Fibroblast of skin of right quadriceps (primary cell): Measurements from ENCODE around the gene PFDN1.

Source experiments
- DNase-seq: peaks from one replicate; pipeline ENCODE4 v3.0.0-alpha.2; 2013

Gene PFDN1

DNA sequence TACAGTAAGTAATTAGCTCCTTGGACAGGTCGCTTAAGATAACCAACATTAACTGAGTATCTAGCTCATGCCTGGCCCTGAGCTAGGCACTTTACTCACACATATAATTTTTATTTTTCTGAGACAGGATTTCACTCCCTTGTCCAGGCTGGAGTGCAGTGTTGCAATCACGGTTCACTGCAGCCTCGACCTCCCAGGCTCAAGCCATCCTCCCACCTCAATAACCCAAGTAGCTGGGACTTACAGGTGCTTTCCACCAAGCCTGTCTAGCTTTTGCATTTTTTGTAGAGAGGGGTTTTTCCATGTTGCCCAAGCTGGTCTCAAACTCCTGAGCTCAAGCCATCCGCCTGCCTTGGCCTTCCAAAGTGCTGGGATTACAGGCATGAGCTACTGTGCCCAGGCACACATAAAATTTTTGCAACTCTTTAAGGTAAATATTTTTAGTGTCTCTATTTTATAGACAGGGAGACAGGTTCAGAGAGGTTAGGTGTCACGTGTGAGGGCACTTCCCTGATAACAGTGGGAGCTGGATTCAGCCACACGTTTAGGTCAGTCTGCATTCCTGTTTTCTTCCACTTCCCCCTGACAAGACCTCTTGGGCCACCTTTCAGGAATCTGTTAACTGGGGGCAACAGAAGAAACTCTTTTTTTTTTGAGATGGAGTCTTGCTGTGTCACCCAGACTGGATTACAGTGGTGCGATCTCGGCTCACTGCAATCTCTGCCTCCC, 25.3 kb upstream of the PFDN1 start:
- DNase-seq, result no peak

DNA sequence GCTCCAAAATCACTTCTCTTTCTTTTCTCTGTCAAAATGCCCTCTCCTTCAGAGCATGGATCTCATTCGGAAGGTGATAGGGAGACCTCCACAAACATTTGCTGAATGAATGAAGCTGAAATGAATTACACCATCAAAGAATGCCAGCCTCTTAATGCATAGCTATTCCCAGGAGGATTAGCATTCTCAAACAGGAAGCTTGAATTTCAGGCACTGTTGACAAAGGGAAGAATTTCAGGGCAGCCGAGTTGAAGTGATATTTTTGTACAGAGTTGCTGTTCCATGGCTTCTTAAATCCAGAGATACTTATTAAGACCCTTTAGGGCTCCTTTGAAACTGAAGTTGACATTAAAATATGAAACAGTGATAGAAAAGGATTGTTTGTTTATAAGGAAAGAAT, 24.7 kb upstream of the PFDN1 start:
- peak; percentile 76 for DNase-seq

DNA sequence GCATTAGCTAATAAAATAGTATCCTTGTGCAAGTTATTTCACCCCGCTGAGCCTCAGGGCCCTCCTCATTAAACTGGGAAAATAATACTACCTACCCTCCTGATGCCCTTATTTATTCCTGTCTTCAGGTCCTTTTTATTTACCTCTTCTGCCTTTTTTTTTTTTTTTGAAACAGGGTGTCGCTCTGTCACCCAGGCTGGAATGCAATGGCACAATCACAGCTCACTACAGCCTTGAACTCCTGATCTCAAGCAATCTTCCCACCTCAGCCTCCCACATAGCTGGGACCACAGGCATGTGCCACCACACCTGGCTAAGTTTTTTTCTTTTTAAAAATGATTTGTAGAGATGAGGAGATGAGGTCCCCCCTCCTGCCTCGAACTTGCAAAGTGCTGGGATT, 22.6 kb upstream of the PFDN1 start:
- DNase-seq, result no peak

DNA sequence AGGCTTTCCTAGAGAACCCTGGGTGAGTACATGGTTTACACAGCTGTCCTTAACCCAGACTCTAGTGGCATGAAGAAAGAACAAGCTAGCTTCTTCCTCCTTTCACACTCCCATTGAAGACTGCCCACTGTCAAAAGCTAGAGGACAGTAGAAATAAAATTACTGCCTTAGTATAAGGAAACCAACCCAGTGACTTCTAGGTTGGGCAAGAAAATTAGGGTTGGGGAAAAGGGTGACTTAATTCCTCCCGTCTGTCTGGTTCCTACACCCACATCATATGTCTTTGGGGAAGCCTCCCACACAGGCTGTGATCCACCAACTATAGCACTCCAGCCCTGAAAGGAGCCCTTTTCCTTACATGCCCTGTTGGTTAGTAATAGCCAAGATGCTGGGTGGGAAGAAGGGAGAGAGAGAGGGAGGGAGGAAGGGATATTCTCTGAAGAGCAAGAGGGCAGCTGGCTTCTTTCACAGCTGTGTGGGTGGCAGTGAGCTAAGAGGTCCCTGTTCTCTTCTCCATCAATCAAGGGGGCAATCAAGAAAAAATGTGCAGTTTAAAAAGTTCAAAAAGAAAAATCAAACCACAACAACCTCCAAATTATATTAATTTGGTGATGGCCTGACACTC, 21.8 kb upstream of the PFDN1 start:
- DNase-seq, result peak; percentile 80

DNA sequence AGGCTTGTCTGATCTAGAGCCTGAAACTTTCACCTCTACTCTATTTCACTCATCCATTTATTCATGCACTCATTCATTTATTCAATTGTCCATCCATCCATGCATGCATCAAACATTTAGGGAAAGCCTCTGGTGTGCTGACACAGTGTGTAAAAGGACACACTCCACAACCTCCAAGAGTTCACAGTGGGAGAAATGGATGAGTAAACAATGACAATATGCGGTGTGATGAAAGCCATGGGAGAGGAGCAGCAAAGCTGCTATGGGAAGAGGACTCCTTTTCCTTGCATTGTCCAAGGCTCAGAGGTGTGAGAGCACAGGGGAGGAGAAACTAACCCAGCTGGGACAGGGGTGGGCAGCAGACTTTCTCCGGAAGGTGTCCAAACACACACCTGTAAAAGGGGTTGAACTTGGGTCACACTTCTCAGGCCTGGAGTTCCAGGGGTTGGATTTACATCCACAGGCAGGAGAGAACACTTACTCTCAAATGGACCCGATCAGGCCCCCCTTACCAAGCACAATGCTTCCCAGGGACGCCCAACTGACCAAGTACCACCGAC, 21.2 kb upstream of the PFDN1 start:
- DNase-seq, result peak; percentile 31

DNA sequence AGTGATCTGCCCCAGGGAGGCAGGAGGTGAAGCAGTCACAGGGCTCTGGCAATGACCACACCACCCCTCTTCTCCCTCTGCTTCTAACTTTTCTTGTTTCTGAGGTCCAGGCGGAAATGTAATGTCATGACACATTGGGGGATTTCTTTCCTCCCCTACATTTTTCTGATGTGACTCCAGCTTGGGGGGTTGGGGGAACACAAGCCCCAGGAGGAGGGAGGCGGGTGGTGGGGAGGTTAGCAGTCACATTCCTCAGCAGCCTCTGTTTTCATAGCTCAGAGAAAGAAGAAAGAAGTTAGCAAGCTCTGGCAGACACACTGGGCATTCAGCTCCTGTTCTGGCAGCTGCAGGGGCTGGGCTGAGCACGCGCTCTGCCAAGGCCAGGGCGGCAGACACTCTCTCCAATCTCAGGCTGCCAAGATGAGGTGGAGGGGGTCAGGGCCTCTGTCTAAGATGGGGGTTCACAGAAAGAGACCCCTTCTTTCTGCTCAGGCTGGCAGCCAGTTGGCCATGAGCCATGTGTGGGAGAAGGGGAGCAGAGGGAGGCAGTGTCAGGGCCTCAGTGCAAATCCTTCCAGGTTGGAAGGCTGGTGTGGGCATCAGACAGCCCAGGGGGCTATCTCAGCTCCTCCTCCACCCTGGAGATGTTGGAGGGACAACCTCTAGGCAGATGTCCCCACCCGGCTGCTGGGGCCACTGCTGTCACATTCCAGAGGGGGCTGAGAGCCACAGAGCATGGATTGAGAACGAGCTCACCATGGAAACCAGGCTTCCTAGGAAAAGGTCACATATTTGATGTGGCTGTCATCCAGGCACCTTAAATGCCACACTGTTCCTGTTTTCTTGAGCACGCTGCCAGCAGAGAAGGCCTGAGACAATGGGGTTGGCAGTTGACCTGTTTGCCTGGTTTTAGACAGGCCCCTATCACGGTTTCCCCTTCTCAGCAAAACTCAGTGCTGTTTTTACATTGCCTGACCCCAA, 20.1 kb upstream of the PFDN1 start:
- peak; percentile 97 for DNase-seq

DNA sequence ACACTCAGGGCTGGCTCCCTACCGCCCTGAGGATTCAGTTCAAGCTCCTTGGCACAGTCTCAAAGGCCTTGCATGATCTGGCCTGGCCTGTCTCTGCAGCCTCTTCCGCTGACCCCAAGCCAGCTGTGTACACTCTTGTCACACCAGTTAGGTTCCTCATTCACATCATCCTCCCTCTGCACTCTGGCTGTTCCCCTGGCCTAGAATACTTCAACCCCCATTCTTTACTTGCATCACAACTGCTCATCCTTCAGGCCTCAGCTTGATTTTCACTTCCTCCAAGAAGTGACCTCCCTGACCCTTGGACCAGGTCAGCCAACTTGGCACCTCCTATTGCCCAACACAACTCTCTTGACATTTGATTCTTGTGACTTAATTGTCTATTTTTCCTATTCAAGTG, 18.9 kb upstream of the PFDN1 start:
- no peak for DNase-seq

DNA sequence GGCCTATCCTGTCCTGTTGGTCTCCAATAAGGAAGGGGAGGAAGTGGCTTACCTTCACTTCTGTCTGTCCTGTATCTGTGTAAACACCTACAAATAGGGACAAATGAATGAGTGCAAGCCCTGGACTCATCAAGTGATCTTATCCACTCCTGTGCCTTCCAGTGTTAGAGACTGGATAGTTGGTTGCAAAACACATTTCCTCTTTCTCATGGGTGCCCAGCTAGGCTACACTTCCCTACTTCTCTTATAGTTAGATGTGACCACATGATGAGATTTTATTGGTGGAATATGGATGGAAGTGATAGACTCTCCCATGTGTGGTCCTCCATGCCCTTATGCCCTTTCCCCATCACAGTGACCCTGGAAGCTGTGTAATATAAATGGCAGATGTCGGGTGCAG, 16.9 kb upstream of the PFDN1 start:
- DNase-seq, result no peak

DNA sequence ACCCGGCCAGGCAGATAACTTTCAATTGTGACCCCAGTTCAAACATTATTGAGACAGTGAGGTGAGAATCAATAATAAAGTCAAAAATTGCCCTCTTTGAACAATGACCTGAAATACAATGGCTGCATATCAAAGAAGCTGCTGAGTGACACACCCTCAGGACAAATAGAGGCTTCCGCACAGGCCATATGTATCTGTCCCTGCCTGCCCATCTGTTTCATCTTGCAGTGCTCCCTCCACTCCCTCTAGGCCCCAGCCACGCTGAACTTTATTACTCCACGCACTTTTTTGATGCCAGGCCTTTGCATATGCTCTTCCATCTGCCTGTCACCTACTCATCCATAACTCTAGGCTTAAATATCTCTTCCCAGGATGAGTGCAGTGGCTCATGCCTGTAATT, 15.9 kb upstream of the PFDN1 start:
- DNase-seq, result no peak

DNA sequence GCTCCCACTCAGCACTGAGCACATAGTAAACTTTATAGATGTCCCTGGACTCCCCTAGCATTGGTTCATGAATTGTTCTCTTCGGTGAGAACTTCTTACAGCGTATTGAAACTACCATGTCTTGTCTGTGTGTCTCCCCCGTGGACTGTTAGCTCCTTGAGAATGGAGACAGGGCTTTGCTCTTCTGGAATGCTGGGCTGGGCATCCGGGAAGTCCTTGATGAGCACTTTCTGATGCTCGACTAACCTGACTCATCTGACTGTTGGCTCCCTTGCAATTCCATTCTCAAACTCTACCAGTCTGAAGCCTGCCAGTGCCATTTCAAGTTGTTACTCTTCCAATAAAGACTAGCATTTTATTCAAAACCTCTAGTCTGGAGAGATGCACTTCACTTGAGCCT, 15.0 kb upstream of the PFDN1 start:
- DNase-seq, result peak; percentile 61

DNA sequence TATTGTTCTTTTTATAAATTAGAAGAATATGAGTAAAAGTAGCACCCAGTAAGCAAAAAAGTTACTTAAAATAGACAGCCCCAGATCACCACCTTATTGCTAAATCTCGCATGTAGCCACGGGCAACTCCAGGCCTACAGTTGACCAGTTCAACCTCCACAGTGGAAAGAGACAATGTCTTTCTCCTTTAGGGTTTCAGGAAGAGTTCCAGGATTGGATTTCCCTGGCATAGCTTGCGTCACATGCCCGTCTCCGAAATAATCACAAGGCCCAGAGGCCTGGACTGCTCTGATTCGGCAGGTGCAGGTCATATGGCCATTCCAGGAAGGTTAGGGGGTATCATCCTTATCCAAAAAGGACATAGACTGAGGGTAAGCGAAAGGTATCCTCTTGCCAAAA, 9.9 kb upstream of the PFDN1 start:
- no peak for DNase-seq

DNA sequence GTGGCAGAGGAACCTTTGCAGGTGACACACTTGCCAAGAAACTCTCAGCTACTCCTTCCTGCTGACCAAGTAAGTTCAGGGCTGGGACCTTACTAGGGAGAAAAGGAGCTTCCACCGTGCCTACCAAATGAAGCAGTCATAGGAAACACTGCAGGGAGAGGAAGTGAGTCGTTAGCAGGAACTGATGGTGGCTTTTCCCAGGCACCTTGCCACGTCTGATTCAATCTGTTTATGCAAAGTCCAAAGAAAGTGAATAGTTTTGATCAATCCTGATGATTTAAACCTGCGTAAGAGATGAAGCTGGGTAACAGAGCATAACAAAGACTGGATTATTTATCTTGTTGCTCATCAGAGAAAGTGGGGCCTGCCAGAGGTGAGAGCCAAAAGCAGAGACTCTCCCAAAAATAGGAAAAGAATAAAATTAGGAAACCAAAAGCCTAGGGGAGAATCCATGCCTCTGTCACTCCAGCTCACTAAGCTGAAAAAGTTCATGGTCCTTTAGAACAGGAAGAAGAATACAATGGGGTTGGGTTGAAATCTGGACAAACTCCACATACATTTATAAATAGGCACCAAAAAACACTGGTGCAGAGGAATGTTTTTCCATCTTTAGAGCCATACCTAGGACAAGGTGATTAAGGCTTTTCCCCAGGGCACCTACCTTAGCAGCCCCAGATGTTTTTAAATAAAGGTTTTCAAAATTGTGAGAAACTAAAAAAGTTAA, 9.3 kb upstream of the PFDN1 start:
- DNase-seq, result peak; percentile 93

DNA sequence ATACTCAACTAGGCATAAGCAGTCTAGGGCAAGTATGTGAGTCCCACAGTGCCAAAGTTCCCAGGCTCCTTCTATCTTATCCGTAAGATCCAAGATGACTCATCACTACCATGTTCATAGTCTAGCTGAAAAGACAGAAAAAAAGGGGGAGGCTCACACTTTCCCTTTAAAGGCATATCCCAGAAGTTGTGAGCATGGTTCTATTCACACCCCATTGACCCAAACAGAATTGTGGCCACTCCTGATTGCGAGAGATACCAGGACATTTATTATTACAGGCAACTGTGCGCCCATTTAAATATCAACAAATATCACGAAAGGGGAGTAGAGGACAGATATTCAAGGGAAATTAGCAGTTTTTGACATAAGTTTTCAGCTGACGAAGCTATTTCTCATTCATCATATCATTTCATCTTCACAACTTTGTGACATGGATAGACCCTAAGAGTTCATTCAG, 8.1 kb upstream of the PFDN1 start:
- peak; percentile 84 for DNase-seq

DNA sequence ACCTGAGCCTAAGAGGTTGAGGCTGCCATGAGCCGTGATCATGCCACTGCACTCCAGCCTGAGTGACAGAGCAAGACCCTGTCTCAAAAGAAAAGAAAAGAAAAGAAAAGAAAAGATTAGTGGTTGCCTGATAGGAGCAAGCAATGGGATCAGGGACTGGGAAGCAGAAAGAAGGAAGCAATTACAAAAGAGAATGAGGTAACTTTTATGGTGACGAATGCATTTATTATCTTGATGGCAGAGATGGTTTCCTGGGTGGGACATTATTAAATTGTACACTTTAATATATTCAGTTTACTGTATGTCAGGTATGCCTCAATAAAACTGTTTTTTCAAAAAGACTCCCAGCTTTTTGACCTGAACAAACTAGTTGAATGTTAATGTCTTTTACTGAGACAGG, 7.5 kb upstream of the PFDN1 start:
- DNase-seq, result no peak

DNA sequence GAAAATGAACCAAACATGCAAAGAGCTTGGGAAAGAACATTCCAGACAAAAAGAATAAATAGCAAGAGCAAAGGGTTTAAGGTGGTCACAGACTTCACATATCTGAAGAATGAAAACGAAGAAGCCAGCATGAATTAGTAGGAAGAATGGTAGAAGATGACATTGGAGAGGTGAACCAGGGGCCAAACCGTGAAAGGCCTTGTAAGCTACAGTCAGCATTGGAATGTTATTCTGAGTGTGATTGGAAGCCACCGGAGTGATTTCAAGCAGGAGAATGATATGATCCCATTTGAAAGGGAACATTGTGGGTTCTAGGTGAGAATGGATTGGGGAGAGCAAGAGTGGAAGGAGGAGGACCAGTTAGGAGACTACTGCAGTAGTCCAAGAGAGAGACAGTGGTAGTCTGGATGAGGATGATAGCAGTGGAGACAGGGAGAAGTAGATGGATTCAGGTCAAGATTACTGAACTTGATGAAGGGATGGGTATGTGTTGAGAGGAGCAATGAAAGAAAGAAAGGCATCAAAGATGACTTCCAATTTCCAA, 6.9 kb upstream of the PFDN1 start:
- DNase-seq, result no peak

DNA sequence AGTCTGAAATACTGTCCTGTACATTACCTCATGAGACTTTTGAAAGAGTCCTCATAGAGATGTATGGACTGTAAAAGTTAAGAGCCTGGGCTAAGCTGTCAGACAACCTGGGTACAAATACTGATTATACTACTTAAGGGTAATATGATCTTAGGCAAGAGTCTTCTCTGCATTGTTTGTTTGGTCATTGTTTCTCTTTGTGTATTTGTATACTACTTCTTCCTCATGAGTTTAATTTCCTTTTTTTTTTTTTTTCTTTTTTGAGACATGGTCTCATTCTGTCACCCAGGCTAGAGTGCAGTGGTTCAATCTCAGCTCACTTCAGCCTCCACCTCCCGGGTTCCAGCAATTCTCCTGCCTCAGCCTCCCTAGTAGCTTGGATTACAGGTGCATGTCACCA, 2.6 kb upstream of the PFDN1 start:
- DNase-seq, result no peak

DNA sequence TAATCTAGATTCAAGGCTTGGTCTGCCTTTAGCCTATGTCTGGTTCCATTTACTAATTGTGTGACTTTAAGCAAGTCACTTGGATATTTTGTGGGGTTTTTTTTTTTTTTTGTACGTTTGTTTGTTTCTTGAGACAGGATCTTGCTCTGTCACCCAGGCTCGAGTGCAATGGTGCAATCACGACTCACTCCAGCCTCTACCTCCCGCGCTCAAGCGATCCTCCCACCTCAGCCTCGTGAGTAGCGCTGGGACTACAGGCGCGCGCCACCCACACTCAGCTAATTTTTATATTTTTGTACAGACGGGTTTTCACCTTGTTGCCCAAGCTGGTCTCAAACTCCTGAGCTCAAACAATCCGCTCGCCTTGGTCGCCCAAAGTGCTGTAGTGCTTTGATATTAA, 1.1 kb upstream of the PFDN1 start:
- DNase-seq, result no peak

DNA sequence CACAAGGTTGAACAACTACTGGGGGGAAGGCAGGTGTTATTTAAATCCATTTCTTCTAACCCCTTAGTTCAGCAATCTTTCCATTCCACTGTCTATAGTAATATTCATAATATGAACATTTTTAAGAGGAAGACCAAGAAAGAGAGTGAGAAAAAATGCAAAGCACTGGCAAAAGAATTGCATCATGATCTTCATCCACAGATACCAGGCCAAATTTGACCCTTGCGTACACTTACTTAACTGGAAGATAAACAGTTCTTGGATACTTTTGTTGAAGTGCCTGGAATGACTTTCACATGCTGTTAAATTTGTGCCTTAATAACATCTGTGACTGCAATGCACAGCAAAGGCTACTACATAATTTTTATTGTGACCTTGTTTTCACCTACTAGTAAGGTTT, 1.8 kb downstream of the PFDN1 start:
- DNase-seq, result no peak

DNA sequence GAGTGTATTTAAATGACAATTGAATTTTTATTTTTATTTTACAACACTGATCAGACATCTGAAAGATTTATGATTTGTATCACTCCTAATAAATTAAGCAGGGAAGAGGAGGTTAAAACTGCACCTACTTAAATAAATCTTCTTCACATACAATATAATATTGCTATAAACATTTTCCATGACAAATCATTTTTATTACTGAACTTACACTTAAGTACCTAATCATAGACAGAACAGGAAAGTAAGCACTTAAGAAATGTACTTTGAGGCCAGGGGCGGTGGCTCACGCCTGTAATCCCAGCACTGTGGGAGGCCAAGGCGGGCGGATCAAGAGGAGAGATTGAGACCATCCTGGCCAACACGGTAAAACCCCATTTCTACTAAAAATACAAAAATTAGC, 3.8 kb downstream of the PFDN1 start:
- DNase-seq, result no peak

DNA sequence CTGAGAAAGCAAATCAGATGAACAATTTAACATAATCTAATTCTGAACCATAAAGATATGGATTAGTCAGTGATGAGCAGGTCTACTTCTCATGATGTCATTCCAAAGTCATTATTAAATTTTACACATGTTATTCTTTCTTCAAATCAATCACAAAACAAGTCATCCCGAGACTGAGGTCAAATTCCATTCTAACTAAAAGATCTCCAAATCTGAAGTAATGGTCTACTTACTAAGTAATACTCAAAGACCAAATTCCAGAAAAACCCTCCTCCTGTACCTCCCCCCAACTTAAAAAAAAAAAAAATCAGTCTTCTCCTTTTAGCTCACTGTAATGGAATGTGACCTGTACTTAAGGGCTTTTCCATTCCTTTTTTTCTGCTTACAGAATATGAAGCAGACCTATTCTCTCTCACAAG, 4.7 kb downstream of the PFDN1 start:
- DNase-seq, result peak; percentile 87

DNA sequence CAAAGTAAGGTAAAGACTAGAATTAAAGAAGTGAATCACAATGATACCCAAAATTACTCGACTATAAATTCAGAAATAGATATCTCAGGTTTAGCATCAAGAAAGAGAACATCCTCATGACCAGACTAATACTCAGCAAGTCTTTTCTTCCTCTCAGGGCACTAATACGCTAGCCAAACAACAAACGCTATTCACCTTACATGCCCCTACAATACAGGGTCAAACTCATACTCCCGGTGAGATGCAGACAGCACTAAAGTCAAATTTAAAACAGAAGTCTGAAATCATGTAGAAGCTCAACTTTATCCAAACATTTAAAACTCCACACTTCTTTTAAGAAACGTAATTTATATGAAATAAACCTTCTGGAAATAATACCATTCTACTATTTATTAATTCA, 5.6 kb downstream of the PFDN1 start:
- no peak for DNase-seq

DNA sequence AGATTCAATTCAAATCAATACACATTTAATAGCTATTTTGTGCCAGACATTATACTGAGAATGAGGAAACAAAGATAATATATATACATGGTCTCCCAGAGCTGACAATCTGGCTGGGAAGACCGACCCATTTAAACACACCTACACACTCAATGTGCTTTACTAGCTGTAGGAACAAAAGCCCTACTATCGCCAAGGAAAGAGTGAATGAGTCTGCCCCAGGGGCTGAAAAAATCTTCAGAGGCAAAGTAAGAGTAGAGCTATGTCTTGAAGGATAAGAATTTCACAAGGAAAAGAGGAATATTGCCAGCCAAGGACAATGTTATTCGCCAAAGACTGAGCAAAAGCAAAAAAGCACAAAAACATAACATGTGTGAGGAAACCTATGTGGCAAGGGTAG, 6.6 kb downstream of the PFDN1 start:
- no peak for DNase-seq
